Kidney (tissue), 14 donors: ENCODE data around the gene B3GAT1. TPM values are rescaled to one million over a fixed set of nuclear protein-coding genes. Genes with fewer than 3 reads are reported as not detected.

Experiments
- DNase-seq, 5 donors: peaks; one replicate each; pipeline ENCODE4 v3.0.0-alpha.2; 2013 to 2020
- FAIRE-seq: peaks from 2 replicates; lab custom pipeline; 2012; peaks lifted over from hg19 to GRCh38; lab: Jason Lieb, UNC
- H3K27ac ChIP-seq, 2 donors: one replicate each; pipeline ENCODE4 v1.7.0; 2013; ENCODE audit warnings: low read depth in 2 of 2, low read length in 2 of 2, inconsistent platforms in 1 of 2
- H3K27me3 ChIP-seq: one replicate; pipeline ENCODE4 v1.7.1; 2013; ENCODE audit warnings: low read length, inconsistent platforms; ENCODE audit not compliant: control insufficient read depth, insufficient read depth
- H3K36me3 ChIP-seq, 3 donors: one replicate each; pipeline versions ENCODE4 v1.7.0 to v1.7.1; 2013; ENCODE audit warnings: low read length in 3 of 3, control low read depth in 1 of 3, inconsistent platforms in 1 of 3; ENCODE audit not compliant: insufficient read depth in 3 of 3, control insufficient read depth in 2 of 3
- H3K4me1 ChIP-seq, 3 donors: one replicate each; pipeline versions ENCODE4 v1.7.0 to v1.7.1; 2013; ENCODE audit warnings: low read length in 3 of 3, inconsistent platforms in 1 of 3, low read depth in 1 of 3; ENCODE audit not compliant: control insufficient read depth in 2 of 3, insufficient read depth in 2 of 3
- H3K4me3 ChIP-seq, 3 donors: one replicate each; pipeline versions ENCODE4 v1.7.0 to v1.8.1; 2013; ENCODE audit warnings: low read length in 3 of 3, control low read depth in 1 of 3, inconsistent platforms in 1 of 3
- H3K9ac ChIP-seq, 3 donors: one replicate each; pipeline versions ENCODE4 v1.7.0 to v1.7.1; 2013; ENCODE audit warnings: low read length in 3 of 3, control low read depth in 1 of 3, inconsistent platforms in 1 of 3
- H3K9me3 ChIP-seq, 3 donors: one replicate each; pipeline versions ENCODE4 v1.7.0 to v1.7.1; 2013; ENCODE audit warnings: low read length in 3 of 3, control low read depth in 1 of 3, inconsistent platforms in 1 of 3; ENCODE audit not compliant: control insufficient read depth in 2 of 3, insufficient read depth in 1 of 3
- intact Hi-C: fragments of 100-400 bp; cut with DNase I; formaldehyde crosslinking; loops from one replicate; pipeline ENCODE4 v1.11.1; 2022
- polyA plus RNA-seq: library from polyadenylated mRNA; stranded (reverse); fragments of 350-450 nt; fragmentation: Illumina TruSeq; extraction: RNeasy Lipid Tissue Mini Kit (QIAGEN cat#74804); gene quantifications from one replicate; pipeline ENCODE4 v1.2.3, GENCODE V29; 2014; ENCODE audit warnings: low read depth, low replicate concordance; ENCODE audit not compliant: insufficient read depth
- total RNA-seq: library from RNA; stranded (reverse); fragmentation: NEBNext Ultra II Directional; extraction: Animal tissue kit (Norgen Biotek cat#: 25700); gene quantifications from one replicate; pipeline ENCODE4 v1.2.1, GENCODE V29; 2021
- TF ChIP-seq, protein P1 (sequence below): IDR thresholded peaks from 3 replicates; pipeline ENCODE4 v1.5.1; 2012; ENCODE audit warnings: mild to moderate bottlenecking, moderate library complexity, borderline replicate concordance; ENCODE audit not compliant: insufficient read depth; ENCODE audit errors: extremely low read depth
- donor health status: control.
- donor health status: control.
- donor health status: control.
- donor health status: control.
- donor health status: control.
- donor health status: DM: yes; HTN: yes; CAD: no.
- donor health status: Normal renal cell carcinoma (clear cell type).

B3GAT1 gene
- total and polyA plus RNA-seq, 2 donors from 2014 or later: 0.82 to 3.7 TPM

DNA sequence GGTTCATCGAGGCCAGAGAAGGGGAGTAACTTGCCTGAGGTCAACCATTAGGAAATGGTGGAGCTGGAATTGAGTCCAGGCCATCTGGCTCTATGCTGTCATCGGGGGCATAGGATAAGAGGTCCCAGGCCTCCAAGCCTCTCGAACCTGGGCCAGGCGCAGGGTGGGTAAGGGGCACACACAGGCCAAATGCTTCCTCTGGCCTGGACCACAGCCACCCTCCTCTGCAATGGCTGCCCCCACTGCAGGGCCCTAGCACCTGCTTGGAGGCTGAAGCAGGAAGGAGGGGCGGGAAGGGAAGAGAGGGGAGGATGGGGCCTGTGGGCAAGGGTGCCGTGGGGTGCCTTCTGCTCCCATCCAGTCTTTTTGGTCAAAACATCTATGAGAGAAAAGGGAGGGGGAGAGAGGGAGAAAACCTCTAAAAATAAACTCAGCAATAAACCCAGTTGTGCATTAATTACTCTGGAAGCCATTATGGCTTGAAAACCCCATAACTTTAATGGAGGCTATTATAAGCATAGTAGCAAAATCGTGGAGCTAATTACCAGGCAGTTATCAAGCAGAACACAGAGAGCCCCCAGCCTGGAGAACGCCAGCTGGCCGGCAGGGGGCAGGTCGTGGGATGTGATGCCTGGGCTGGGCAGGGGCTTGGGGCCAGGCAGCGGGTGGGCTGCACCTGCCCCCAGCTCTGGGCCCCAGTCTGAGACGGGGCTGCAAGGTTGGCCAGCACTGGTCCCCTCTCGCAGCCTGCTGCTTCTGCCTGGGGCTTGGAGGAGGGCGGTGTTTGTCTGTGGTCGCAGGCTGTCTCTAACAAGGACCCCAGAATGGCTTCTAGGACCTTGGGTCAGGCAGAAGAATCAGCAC lies 21.1 kb downstream of the B3GAT1 start:
- Histone ChIP-seq H3K4me1 (no peaks in the 10 kb centered on the region), H3K4me3 (no peak overlapping the region), H3K27me3 (no peaks in the 10 kb centered on the region), H3K9ac (no peak overlapping the region), H3K27ac (no peak overlapping the region), H3K9me3 (no peaks in the 10 kb centered on the region), H3K36me3 (no peaks in the 10 kb centered on the region)
- no peak for FAIRE-seq
- TF ChIP-seq, protein P1, sequence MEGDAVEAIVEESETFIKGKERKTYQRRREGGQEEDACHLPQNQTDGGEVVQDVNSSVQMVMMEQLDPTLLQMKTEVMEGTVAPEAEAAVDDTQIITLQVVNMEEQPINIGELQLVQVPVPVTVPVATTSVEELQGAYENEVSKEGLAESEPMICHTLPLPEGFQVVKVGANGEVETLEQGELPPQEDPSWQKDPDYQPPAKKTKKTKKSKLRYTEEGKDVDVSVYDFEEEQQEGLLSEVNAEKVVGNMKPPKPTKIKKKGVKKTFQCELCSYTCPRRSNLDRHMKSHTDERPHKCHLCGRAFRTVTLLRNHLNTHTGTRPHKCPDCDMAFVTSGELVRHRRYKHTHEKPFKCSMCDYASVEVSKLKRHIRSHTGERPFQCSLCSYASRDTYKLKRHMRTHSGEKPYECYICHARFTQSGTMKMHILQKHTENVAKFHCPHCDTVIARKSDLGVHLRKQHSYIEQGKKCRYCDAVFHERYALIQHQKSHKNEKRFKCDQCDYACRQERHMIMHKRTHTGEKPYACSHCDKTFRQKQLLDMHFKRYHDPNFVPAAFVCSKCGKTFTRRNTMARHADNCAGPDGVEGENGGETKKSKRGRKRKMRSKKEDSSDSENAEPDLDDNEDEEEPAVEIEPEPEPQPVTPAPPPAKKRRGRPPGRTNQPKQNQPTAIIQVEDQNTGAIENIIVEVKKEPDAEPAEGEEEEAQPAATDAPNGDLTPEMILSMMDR: no peak
- intact Hi-C loops: no loop called here
- DNase-seq: no peak

DNA sequence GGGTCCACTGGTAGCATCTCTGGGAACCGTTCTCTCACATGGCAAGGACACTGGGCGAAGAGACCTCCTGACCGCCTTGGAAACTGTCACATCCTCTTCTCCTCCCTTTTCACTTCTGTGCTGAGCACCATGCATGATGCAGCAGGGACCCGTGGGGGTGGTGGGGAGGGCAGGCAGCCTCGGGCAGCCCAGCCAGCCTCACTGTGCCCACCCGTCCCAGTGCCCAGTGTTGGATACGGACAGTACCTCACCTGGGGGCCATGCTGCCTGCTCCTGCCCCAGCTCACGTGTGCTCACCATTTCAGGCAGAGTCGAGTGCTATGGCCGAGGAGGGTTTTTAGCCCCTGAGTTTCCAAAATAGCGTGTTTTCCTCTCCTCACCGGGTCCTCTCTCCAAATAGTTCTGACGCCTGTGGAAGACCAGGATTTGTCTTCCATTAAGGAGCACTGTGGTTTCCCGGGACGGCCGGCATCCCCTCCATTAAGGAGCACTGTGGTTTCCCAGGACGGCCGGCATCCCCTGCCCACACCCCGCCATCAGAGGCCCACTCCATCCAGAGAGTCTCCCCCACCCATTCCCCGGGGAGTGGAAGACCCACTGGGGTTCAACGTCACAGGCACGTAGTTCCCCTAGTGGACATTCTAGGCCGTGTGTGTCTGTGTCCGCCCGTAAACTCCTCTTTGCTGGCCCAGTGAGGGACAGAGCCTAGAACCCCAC lies 22.4 kb downstream of the B3GAT1 start:
- no peaks in the 10 kb centered on the region for H3K36me3 ChIP-seq
- no peaks in the 10 kb centered on the region for H3K27me3 ChIP-seq
- no peak for DNase-seq
- FAIRE-seq: no peak
- H3K9me3 ChIP-seq: no peaks in the 10 kb centered on the region
- no peak overlapping the region for H3K9ac ChIP-seq
- no peak overlapping the region for H3K27ac ChIP-seq
- H3K4me1 ChIP-seq: no peaks in the 10 kb centered on the region
- intact Hi-C loops: no loop called here
- TF ChIP-seq, protein P1: no peak
- H3K4me3 ChIP-seq: no peak overlapping the region

DNA sequence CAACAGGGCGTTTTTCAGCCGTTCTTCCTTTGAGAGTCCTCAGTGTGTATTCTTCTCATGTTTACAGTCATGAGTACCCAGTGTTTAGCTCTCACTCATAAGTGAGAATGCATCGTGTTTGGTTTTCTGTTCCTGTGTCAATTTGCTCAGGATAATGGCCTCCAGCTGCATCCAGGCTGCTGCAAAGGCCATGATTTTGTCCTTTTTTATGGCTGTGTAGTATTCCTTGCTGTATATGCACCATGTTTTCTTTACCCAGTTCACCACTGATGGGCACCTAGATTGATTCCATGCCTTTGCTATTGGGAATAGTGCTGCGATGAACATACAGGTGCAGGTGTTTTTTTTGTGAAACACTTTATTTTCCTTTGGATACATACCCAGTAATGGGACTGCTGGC lies 23.5 kb downstream of the B3GAT1 start:
- DNase-seq: no peak
- H3K4me1 ChIP-seq: no peaks in the 10 kb centered on the region
- H3K9me3 ChIP-seq: no peaks in the 10 kb centered on the region
- no peak overlapping the region for H3K9ac ChIP-seq
- H3K4me3 ChIP-seq: no peak overlapping the region
- H3K27me3 ChIP-seq: no peaks in the 10 kb centered on the region
- no peaks in the 10 kb centered on the region for H3K36me3 ChIP-seq
- intact Hi-C loops: no loop called here
- H3K27ac ChIP-seq: no peak overlapping the region
- no peak for FAIRE-seq
- TF ChIP-seq, protein P1: no peak
